Activated naive CD8-positive, alpha-beta T cell treated with anti-CD3 and anti-CD28 coated beads for 36 hours (primary cell): ENCODE data around the gene NUAK1. TPM values are rescaled to one million over a fixed set of nuclear protein-coding genes. Genes with fewer than 3 reads are reported as not detected.

Experiments used
- DNase-seq: peaks from one replicate; pipeline ENCODE4 v3.0.0; 2021
- H3K27ac Mint-ChIP-seq: one replicate; pipeline ENCODE4 v1.8.0; 2022; ENCODE audit warnings: mild to moderate bottlenecking, moderate library complexity, mixed read lengths
- H3K27me3 Mint-ChIP-seq: one replicate; pipeline ENCODE4 v1.8.0; 2022; ENCODE audit warnings: mild to moderate bottlenecking, mixed read lengths
- H3K36me3 Mint-ChIP-seq: one replicate; pipeline ENCODE4 v1.8.0; 2021; ENCODE audit warnings: mild to moderate bottlenecking, mixed read lengths
- H3K4me1 Mint-ChIP-seq: one replicate; pipeline ENCODE4 v1.8.0; 2021; ENCODE audit warnings: mixed read lengths
- H3K4me3 Mint-ChIP-seq: one replicate; pipeline ENCODE4 v1.8.0; 2022; ENCODE audit warnings: mild to moderate bottlenecking, moderate library complexity, mixed read lengths
- H3K9me3 Mint-ChIP-seq: one replicate; pipeline ENCODE4 v1.8.0; 2022; ENCODE audit warnings: mixed read lengths
- total RNA-seq, 2 experiments: library from RNA; stranded (reverse); gene quantifications; one replicate each; pipeline ENCODE4 v1.2.3, GENCODE V29; 2021

NUAK1 gene
- total RNA-seq, 2 experiments from 2014 or later = not detected

DNA sequence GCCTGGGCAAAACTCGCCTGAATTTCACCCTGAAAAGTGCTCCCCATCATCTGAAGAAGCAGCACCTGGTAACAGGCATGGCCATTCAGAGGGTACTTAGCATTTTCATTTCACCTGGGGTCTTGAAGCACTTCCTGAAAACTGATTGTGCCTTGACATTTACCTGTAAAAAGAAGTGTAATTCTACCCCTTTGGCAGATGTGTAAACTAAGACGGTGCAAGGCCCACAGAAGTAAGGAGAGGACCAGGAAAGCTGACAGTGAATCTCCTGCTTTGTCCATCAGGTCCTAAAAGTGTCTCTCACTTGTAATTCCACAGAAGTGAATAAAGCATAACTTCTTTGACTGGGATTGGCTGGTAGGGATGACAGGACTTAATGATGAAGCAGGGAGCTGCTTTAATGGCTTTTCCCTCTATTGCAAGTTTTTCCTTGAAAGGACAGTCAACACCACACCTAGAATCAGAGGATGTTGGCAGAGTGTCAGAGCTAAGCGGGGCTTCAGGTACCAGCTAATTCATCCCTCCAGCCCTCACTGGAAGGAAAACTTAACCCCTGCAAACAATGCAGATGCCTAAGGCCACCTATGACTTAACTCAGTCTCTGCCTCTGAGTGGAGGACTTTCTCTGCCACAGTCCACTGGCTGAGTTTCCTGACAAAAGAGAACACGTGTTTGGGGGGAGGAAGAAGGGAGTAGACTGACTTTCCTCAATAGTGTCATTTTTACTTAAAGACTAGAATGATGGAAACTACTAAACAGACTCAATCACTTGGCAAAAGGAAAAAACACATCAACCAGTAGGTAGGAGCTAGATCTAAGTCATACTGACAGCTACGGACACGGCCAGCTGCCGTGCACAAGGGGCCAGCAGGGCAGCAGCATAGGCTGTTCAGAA is 74.7 kb downstream of the NUAK1 start:
- H3K4me1 Mint-ChIP-seq = no peaks in the 10 kb centered on the region
- no peak overlapping the region for H3K27ac Mint-ChIP-seq
- H3K4me3 Mint-ChIP-seq = no peak overlapping the region
- DNase-seq = no peak
- no peaks in the 10 kb centered on the region for H3K36me3 Mint-ChIP-seq
- H3K27me3 Mint-ChIP-seq = peaks cover 8% of the 10 kb centered on the region
- no peaks in the 10 kb centered on the region for H3K9me3 Mint-ChIP-seq

DNA sequence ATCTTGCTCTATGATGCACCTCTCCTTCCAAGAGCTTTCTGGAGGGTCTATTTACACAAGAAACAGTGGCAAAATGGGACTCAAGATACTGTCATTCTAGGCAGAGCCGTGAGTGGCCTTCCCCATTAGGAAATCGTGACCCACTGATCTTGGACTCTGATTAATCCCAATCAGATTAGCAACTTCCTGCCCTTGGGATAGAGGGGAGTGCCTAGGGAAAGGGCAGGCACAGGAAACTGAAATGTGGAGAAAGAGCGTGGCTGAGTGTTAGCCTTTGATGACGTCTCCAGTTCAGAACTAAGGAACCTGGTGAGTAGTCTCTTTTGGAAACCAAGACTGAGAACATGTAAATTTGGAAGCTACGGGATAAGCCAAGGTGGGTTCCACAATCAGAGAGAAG is 76.1 kb downstream of the NUAK1 start:
- H3K9me3 Mint-ChIP-seq = no peaks in the 10 kb centered on the region
- no peaks in the 10 kb centered on the region for H3K36me3 Mint-ChIP-seq
- no peak for DNase-seq
- no peak overlapping the region for H3K4me3 Mint-ChIP-seq
- H3K4me1 Mint-ChIP-seq = no peaks in the 10 kb centered on the region
- H3K27ac Mint-ChIP-seq = no peak overlapping the region
- H3K27me3 Mint-ChIP-seq = peaks cover 8% of the 10 kb centered on the region

DNA sequence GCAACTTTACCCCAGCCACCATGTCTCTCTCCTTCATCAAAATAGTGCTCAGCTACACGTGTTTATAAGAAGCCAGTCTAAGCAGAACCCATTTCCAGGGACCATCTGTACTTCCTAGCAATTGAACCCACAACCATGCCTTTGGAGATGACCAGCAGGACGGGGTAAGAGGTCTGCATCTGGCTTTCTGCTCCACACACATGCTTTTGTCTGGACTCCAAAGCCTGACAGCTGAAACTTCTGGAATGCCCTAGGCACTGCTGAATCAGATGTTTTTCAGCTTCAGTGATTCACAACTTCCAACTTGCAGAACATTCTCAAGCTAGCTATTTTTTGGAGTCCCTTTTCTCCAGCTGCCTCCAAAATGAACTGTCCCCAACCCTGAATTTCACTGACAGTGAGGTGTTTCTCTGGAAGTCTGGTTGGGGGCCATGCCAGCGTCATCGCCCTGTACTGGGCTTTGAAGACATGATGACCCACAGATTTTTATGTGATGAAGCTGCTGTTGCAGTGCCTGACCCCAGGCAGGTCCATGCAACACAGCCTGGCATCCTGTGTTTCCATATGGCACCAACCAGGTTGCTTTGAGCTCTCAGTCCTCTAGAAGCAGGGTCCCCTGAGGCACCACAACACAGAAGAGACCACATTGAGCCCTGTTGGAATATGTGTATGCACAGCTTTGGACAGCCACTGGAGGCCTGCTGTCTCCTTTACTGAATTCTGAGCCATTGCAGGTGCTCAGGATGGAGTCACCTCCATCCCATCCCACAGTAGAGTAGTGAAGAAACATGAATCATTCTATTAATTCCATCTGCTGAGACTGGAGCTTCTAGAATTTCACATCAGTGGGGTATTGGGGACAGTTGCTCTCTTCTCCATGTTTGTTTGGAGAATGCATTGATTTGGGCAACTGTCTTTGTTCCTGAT is 80.2 kb downstream of the NUAK1 start:
- no peak for DNase-seq
- H3K9me3 Mint-ChIP-seq = peaks cover 12% of the 10 kb centered on the region

DNA sequence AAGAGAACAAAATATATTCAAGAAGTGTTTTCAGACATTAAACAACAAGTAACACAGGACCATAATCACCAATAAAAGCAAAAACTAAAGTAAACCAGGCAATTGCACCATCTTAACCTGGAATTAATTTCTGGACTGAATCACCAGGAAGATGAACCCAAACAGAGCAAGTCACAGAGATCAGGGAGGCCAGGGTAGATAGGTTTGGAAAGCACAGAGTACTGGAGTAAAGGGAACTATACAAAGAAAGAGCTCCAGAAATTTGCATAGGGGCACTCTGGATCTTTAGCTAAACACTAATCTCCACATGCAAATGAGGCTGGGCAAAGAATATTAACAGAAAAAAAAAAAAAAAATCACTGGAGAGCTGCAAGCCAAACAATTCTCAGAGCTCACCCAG is 84.7 kb downstream of the NUAK1 start:
- Mint-ChIP-seq H3K27me3 (peaks cover 27% of the 10 kb centered on the region), H3K4me3 (no peak overlapping the region), H3K9me3 (peaks cover 13% of the 10 kb centered on the region), H3K4me1 (no peaks in the 10 kb centered on the region), H3K27ac (no peak overlapping the region), H3K36me3 (no peaks in the 10 kb centered on the region)
- DNase-seq = no peak

More for the DNA sequence above, 80.2 kb downstream of the NUAK1 start:
- H3K27me3 Mint-ChIP-seq = peaks cover under 1% of the 10 kb centered on the region
- H3K27ac Mint-ChIP-seq = no peak overlapping the region
- no peaks in the 10 kb centered on the region for H3K36me3 Mint-ChIP-seq
- no peaks in the 10 kb centered on the region for H3K4me1 Mint-ChIP-seq
- H3K4me3 Mint-ChIP-seq = no peak overlapping the region

GRCh38 chr12:106051853-106052531 is 86.8 kb downstream of the NUAK1 start:
- Mint-ChIP-seq H3K9me3 (peaks cover 13% of the 10 kb centered on the region), H3K27me3 (peaks cover 37% of the 10 kb centered on the region), H3K36me3 (no peaks in the 10 kb centered on the region), H3K4me3 (no peak overlapping the region), H3K27ac (no peak overlapping the region), H3K4me1 (no peaks in the 10 kb centered on the region)
- DNase-seq = no peak

DNA sequence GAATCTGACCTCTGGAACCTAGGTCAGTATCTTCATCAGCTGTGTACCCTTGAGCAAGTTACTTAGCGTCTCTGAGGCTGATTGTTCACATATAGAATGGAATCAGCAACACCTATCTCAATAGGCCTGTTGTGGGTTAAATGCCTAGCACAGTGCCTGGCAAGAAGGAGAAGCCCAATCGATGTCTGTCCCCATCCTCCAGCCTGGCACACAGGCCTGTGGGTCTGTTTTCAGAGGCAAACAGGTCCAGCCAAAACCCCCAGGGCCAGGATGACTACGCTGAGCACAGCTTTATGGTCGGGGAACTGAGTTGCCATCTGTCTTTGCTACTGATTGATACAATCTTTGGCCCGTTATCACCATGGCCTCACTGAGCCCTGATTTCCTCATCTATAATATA is 89.2 kb downstream of the NUAK1 start:
- Mint-ChIP-seq H3K27me3 (peaks cover 37% of the 10 kb centered on the region), H3K4me3 (no peak overlapping the region), H3K27ac (no peak overlapping the region), H3K4me1 (no peaks in the 10 kb centered on the region), H3K36me3 (no peaks in the 10 kb centered on the region), H3K9me3 (peaks cover 1% of the 10 kb centered on the region)
- DNase-seq = no peak

DNA sequence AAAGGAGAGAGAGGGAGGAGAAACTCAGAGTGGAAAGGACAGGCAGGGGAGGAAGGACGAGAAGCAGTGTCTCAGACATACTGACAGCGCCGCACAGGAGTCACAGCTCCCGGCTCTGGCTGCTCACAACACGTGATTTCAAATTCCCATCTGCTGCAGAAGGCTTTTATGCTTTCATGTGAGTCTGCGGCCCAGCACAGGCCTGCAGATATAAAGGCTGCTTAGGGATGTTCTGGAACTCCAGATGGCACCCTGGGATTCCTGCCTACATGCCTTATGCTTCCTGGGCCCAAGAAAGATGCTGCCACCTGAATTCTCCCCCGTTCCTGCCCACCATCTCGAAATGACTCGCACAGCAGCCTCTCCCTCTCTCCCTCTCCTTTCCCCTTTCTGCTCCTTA is 89.6 kb downstream of the NUAK1 start:
- no peaks in the 10 kb centered on the region for H3K4me1 Mint-ChIP-seq
- H3K9me3 Mint-ChIP-seq = peaks cover 1% of the 10 kb centered on the region
- H3K27me3 Mint-ChIP-seq = peaks cover 37% of the 10 kb centered on the region
- no peak overlapping the region for H3K4me3 Mint-ChIP-seq
- no peaks in the 10 kb centered on the region for H3K36me3 Mint-ChIP-seq
- H3K27ac Mint-ChIP-seq = no peak overlapping the region
- DNase-seq = no peak

GRCh38 chr12:106048676-106049075 is 90.1 kb downstream of the NUAK1 start:
- H3K4me1 Mint-ChIP-seq = no peaks in the 10 kb centered on the region
- H3K27ac Mint-ChIP-seq = no peak overlapping the region
- DNase-seq = no peak
- no peak overlapping the region for H3K4me3 Mint-ChIP-seq
- H3K9me3 Mint-ChIP-seq = peaks cover 1% of the 10 kb centered on the region
- no peaks in the 10 kb centered on the region for H3K36me3 Mint-ChIP-seq
- H3K27me3 Mint-ChIP-seq = peaks cover 37% of the 10 kb centered on the region

GRCh38 chr12:106048016-106048415 is 90.7 kb downstream of the NUAK1 start:
- Mint-ChIP-seq H3K4me3 (no peak overlapping the region), H3K4me1 (no peaks in the 10 kb centered on the region), H3K27me3 (peaks cover 31% of the 10 kb centered on the region), H3K36me3 (no peaks in the 10 kb centered on the region), H3K9me3 (no peaks in the 10 kb centered on the region), H3K27ac (no peak overlapping the region)
- DNase-seq = no peak

GRCh38 chr12:106046947-106047346 is 91.8 kb downstream of the NUAK1 start:
- Mint-ChIP-seq H3K4me1 (no peaks in the 10 kb centered on the region), H3K4me3 (no peak overlapping the region), H3K36me3 (no peaks in the 10 kb centered on the region), H3K9me3 (no peaks in the 10 kb centered on the region), H3K27me3 (peaks cover 22% of the 10 kb centered on the region), H3K27ac (no peak overlapping the region)
- no peak for DNase-seq

DNA sequence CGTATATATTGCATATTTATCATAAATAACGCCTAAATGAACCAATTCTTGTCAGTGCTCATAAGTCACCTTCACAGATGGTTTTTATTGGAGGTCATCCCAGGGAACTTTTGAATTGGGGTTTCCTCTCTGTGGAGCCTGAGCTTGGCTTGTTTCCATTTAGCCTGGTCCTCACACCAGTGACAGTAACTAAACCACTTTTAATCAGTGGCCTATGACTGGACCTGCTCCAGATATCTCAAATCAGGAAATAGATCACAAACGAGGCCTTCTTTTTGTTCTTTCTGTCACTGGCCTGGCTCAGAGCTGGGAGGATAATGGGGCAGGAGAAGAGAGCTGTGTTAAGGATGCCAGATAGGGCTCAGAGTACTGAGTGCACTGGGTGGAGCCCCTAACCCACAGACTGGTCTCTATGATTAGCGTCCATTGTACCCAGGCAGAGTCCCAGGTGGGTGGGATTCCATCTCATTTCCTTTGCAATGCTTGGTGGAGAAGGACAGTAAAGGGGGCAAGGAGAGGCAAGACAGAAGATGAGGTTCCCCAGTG is 92.4 kb downstream of the NUAK1 start:
- DNase-seq = no peak

GRCh38 chr12:106045251-106045674 is 93.5 kb downstream of the NUAK1 start:
- Mint-ChIP-seq H3K4me3 (no peak overlapping the region), H3K4me1 (no peaks in the 10 kb centered on the region), H3K36me3 (no peaks in the 10 kb centered on the region), H3K9me3 (no peaks in the 10 kb centered on the region), H3K27ac (no peak overlapping the region), H3K27me3 (peaks cover 19% of the 10 kb centered on the region)
- no peak for DNase-seq

More for the DNA sequence above, 92.4 kb downstream of the NUAK1 start:
- Mint-ChIP-seq H3K36me3 (no peaks in the 10 kb centered on the region), H3K27me3 (peaks cover 19% of the 10 kb centered on the region), H3K9me3 (no peaks in the 10 kb centered on the region), H3K27ac (no peak overlapping the region), H3K4me1 (no peaks in the 10 kb centered on the region), H3K4me3 (no peak overlapping the region)

- Mint-ChIP-seq H3K36me3 (no peaks in the 10 kb centered on the region), H3K27ac (no peak overlapping the region), H3K9me3 (no peaks in the 10 kb centered on the region), H3K27me3 (peaks cover 19% of the 10 kb centered on the region), H3K4me1 (no peaks in the 10 kb centered on the region), H3K4me3 (no peak overlapping the region)
- no peak for DNase-seq
These were observed 94.0 kb downstream of the NUAK1 start for GRCh38 chr12:106044773-106045172.

- no peak overlapping the region for H3K27ac Mint-ChIP-seq
- no peak overlapping the region for H3K4me3 Mint-ChIP-seq
- H3K36me3 Mint-ChIP-seq = no peaks in the 10 kb centered on the region
- peaks cover 11% of the 10 kb centered on the region for H3K27me3 Mint-ChIP-seq
- no peaks in the 10 kb centered on the region for H3K4me1 Mint-ChIP-seq
- DNase-seq = no peak
- no peaks in the 10 kb centered on the region for H3K9me3 Mint-ChIP-seq
These were observed 96.7 kb downstream of the NUAK1 start for GRCh38 chr12:106042037-106042436.
